Measurements from ENCODE around the gene TPST2. TPM values are rescaled to one million over a fixed set of nuclear protein-coding genes. Genes with fewer than 3 reads are reported as not detected.

The TPST2 gene
- total and polyA plus RNA-seq, 10 of the 15 experiments (the other 5 are each of a cell fraction or from before 2014, with no cell fraction given), result 6.3 to 33.7 (median 28.4) TPM

- TF ChIP-seq HCFC1 (IDR thresholded peaks at IDR 0.05; ENCODE audit: low read length) (peak; percentile 87), TAF1 (IDR thresholded peaks at IDR 0.05; ENCODE audit: borderline replicate concordance, low read depth, low read length) (peak; percentile 89; the same call in 1 of the 2 replicates), JUND (IDR thresholded peaks at IDR 0.05; ENCODE audit: low read depth, low read length) (peak; percentile 50; the same call in 1 of the 2 replicates), BCL11A (IDR thresholded peaks at IDR 0.05; ENCODE audit: low read depth, low read length) (no peak), CUX1 (IDR thresholded peaks at IDR 0.05; ENCODE audit: insufficient replicate concordance, low read depth, low read length) (no peak), SIX5 (IDR thresholded peaks at IDR 0.05; ENCODE audit: low read depth, low read length, severe bottlenecking) (peak; percentile 63), MEF2B (IDR thresholded peaks at IDR 0.05; ENCODE audit: partially characterized antibody, poor library complexity, severe bottlenecking) (no peak), CREM (IDR thresholded peaks at IDR 0.05; ENCODE audit: low read depth) (peak; percentile 100), KAT2A (conservative IDR thresholded peaks at IDR 0.05; ENCODE audit: control insufficient read depth, low read depth, low read length) (no peak), MYC (IDR thresholded peaks at IDR 0.05; ENCODE audit: insufficient read depth, insufficient read length, insufficient replicate concordance, low read length, severe bottlenecking) (peak; percentile 33), EP300 (IDR thresholded peaks at IDR 0.05; ENCODE audit: borderline replicate concordance in 1 of 2, control insufficient read depth in 1 of 2, low read depth in 2 of 2, low read length in 2 of 2) (peak; percentile 12 to 19; a peak in 1 of 4 replicates), POLR2A (IDR thresholded peaks at IDR 0.05; ENCODE audit: low read depth, low read length) (peak; percentile 95)
- TF ChIP-seq, protein P1, sequence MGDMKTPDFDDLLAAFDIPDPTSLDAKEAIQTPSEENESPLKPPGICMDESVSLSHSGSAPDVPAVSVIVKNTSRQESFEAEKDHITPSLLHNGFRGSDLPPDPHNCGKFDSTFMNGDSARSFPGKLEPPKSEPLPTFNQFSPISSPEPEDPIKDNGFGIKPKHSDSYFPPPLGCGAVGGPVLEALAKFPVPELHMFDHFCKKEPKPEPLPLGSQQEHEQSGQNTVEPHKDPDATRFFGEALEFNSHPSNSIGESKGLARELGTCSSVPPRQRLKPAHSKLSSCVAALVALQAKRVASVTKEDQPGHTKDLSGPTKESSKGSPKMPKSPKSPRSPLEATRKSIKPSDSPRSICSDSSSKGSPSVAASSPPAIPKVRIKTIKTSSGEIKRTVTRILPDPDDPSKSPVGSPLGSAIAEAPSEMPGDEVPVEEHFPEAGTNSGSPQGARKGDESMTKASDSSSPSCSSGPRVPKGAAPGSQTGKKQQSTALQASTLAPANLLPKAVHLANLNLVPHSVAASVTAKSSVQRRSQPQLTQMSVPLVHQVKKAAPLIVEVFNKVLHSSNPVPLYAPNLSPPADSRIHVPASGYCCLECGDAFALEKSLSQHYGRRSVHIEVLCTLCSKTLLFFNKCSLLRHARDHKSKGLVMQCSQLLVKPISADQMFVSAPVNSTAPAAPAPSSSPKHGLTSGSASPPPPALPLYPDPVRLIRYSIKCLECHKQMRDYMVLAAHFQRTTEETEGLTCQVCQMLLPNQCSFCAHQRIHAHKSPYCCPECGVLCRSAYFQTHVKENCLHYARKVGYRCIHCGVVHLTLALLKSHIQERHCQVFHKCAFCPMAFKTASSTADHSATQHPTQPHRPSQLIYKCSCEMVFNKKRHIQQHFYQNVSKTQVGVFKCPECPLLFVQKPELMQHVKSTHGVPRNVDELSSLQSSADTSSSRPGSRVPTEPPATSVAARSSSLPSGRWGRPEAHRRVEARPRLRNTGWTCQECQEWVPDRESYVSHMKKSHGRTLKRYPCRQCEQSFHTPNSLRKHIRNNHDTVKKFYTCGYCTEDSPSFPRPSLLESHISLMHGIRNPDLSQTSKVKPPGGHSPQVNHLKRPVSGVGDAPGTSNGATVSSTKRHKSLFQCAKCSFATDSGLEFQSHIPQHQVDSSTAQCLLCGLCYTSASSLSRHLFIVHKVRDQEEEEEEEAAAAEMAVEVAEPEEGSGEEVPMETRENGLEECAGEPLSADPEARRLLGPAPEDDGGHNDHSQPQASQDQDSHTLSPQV (IDR thresholded peaks at IDR 0.05), result peak; percentile 41; the same call in 1 of the 2 replicates
- TF ChIP-seq, protein P2, sequence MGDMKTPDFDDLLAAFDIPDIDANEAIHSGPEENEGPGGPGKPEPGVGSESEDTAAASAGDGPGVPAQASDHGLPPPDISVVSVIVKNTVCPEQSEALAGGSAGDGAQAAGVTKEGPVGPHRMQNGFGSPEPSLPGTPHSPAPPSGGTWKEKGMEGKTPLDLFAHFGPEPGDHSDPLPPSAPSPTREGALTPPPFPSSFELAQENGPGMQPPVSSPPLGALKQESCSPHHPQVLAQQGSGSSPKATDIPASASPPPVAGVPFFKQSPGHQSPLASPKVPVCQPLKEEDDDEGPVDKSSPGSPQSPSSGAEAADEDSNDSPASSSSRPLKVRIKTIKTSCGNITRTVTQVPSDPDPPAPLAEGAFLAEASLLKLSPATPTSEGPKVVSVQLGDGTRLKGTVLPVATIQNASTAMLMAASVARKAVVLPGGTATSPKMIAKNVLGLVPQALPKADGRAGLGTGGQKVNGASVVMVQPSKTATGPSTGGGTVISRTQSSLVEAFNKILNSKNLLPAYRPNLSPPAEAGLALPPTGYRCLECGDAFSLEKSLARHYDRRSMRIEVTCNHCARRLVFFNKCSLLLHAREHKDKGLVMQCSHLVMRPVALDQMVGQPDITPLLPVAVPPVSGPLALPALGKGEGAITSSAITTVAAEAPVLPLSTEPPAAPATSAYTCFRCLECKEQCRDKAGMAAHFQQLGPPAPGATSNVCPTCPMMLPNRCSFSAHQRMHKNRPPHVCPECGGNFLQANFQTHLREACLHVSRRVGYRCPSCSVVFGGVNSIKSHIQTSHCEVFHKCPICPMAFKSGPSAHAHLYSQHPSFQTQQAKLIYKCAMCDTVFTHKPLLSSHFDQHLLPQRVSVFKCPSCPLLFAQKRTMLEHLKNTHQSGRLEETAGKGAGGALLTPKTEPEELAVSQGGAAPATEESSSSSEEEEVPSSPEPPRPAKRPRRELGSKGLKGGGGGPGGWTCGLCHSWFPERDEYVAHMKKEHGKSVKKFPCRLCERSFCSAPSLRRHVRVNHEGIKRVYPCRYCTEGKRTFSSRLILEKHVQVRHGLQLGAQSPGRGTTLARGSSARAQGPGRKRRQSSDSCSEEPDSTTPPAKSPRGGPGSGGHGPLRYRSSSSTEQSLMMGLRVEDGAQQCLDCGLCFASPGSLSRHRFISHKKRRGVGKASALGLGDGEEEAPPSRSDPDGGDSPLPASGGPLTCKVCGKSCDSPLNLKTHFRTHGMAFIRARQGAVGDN (IDR thresholded peaks at IDR 0.05), result peak; percentile 63; the same call in 1 of the 2 replicates
These were observed 106.2 kb downstream of the TPST2 start, which contains the start of the genes HPS4 and SRRD (continued) for GRCh38 chr22:26483439-26484359.
